Spleen (tissue), 11 donors: Measurements from ENCODE around the gene LRRC8A. TPM values are rescaled to one million over a fixed set of nuclear protein-coding genes. Genes with fewer than 3 reads are reported as not detected.
A peak's percentile ranks its signal among the peaks of the same experiment; 100 is the strongest.
"Not testable (repeated sequence)": the region's sequence is repeated elsewhere in the genome, so short reads cannot be mapped to it uniquely, and the experiment has no call there.

Experiments
- DNase-seq: peaks from one replicate; pipeline ENCODE4 v3.0.0-alpha.2; 2020
- H3K27ac ChIP-seq, 8 donors: fragments of 200-600 bp; sonication (generic) in 7 of 8; 1 replicate in 4 of 8; 2 replicates in 4 of 8; pipeline versions ENCODE4 v1.5.0 to v1.8.0; 2016 to 2021; ENCODE audit warnings: inconsistent platforms in 4 of 8, mild to moderate bottlenecking in 4 of 8, moderate library complexity in 1 of 8
- H3K27me3 ChIP-seq, 7 donors: fragments of 200-600 bp; sonication (generic) in 6 of 7; replicated peaks in 1 of 7; 1 replicate in 4 of 7; 2 replicates in 3 of 7; pipeline versions ENCODE4 v1.5.0 to v1.8.0; 2016 to 2021; ENCODE audit warnings: inconsistent platforms in 3 of 7, mild to moderate bottlenecking in 1 of 7
- H3K36me3 ChIP-seq, 6 donors: fragments of 200-600 bp; sonication (generic) in 5 of 6; 1 replicate in 4 of 6; 2 replicates in 2 of 6; pipeline versions ENCODE4 v1.5.0 to v1.8.0; 2016 to 2021; ENCODE audit warnings: inconsistent platforms in 2 of 6
- H3K4me1 ChIP-seq, 6 donors: fragments of 200-600 bp; sonication (generic) in 5 of 6; 1 replicate in 3 of 6; 2 replicates in 3 of 6; pipeline versions ENCODE4 v1.5.0 to v1.8.0; 2016 to 2021; ENCODE audit warnings: inconsistent platforms in 3 of 6
- H3K4me3 ChIP-seq, 8 donors: fragments of 200-600 bp; sonication (generic) in 7 of 8; 1 replicate in 4 of 8; 2 replicates in 4 of 8; pipeline versions ENCODE4 v1.5.0 to v1.8.0; 2016 to 2021; ENCODE audit warnings: inconsistent platforms in 4 of 8, mild to moderate bottlenecking in 4 of 8, moderate library complexity in 2 of 8
- H3K9me3 ChIP-seq, 8 donors: fragments of 200-600 bp; sonication (generic) in 7 of 8; 1 replicate in 4 of 8; 2 replicates in 4 of 8; pipeline versions ENCODE4 v1.5.0 to v1.8.0; 2016 to 2021; ENCODE audit warnings: inconsistent platforms in 4 of 8
- POLR2A ChIP-seq, 3 donors: fragments of 450-650 bp; IDR thresholded peaks; one replicate each; pipeline ENCODE4 v1.5.1; 2017; ENCODE audit warnings: antibody characterized with exemption in 3 of 3, mild to moderate bottlenecking in 1 of 3
- POLR2AphosphoS5 ChIP-seq, 3 donors: sonication (generic); formaldehyde crosslinking; IDR thresholded peaks; one replicate each; pipeline ENCODE4 v1.5.1; 2017; ENCODE audit warnings: antibody characterized with exemption in 3 of 3
- WGBS, 5 donors: extraction: QIAGEN DNeasy Blood & Tissue Kit in 3 of 5; methylation state at CpG; one replicate each; pipeline versions ENCODE4 v1.1.5 to v1.1.7; 2013 to 2018; 5-methylcytosine and 5-hydroxymethylcytosine counted together
- intact Hi-C: fragments of 100-400 bp; cut with DNase I; formaldehyde crosslinking; loops from one replicate; pipeline ENCODE4 v1.15.0; 2023; ENCODE audit warnings: low total_unique reads
- polyA plus RNA-seq, 3 donors: library from polyadenylated mRNA; stranded (reverse); fragments of 200-250 nt; gene quantifications; one replicate each; pipeline ENCODE4 v1.2.1, GENCODE V29; 2013
- total RNA-seq, 7 donors: library from RNA; depleted of rRNA in 3 of 7; stranded (reverse); fragments of >200 nt in 3 of 7; fragmentation: NEBNext Ultra II Directional in 4 of 7; extraction: Animal tissue kit (Norgen Biotek cat#: 25700) in 4 of 7; gene quantifications; one replicate each; pipeline versions ENCODE4 v1.1.0 to v1.2.1, GENCODE V29; 2016 to 2021
- TF ChIP-seq, protein P1 (sequence below), 11 experiments: fragments of 200-600 bp in 7 of 11; fragments of 450-650 bp in 4 of 11; sonication (generic) in 4 of 11; IDR thresholded peaks in 8 of 11; conservative IDR thresholded peaks in 3 of 11; 1 replicate in 7 of 11; 2 replicates in 4 of 11; pipeline versions ENCODE4 v1.4.0 to v1.8.0; 2016 to 2021; ENCODE audit warnings: antibody characterized with exemption in 11 of 11, inconsistent platforms in 4 of 11, mild to moderate bottlenecking in 1 of 11
- donor health status: healthy with polysubstance abuse.
- donor health status: DM: no; HTN: no; CAD: no; lungs with moderate emphysema.
- donor health status: DM: no; HTN: no; CAD: no.
- donor health status: Bipolar disorder and iron deficiency.
- donor health status: healthy.
- donor health status: DM: no; HTN: no; CAD: no.
- donor health status: DM: yes; HTN: yes; CAD: no.

LRRC8A gene
- total and polyA plus RNA-seq, 10 donors = 3.5 to 59.0 (median 28.4) TPM

- TF ChIP-seq POLR2AphosphoS5 (IDR thresholded peaks at IDR 0.05) = no peak
- TF ChIP-seq, protein P1, sequence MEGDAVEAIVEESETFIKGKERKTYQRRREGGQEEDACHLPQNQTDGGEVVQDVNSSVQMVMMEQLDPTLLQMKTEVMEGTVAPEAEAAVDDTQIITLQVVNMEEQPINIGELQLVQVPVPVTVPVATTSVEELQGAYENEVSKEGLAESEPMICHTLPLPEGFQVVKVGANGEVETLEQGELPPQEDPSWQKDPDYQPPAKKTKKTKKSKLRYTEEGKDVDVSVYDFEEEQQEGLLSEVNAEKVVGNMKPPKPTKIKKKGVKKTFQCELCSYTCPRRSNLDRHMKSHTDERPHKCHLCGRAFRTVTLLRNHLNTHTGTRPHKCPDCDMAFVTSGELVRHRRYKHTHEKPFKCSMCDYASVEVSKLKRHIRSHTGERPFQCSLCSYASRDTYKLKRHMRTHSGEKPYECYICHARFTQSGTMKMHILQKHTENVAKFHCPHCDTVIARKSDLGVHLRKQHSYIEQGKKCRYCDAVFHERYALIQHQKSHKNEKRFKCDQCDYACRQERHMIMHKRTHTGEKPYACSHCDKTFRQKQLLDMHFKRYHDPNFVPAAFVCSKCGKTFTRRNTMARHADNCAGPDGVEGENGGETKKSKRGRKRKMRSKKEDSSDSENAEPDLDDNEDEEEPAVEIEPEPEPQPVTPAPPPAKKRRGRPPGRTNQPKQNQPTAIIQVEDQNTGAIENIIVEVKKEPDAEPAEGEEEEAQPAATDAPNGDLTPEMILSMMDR (IDR thresholded peaks at IDR 0.05 in 8 of 11, conservative IDR thresholded peaks at IDR 0.05 in 3 of 11) = no peak
- no peak for TF ChIP-seq POLR2A (IDR thresholded peaks at IDR 0.05)
- Histone ChIP-seq H3K4me3 (no peak overlapping the region), H3K27ac (no peak overlapping the region), H3K27me3 (no peaks in the 10 kb centered on the region), H3K36me3 (peaks cover 0 to 26% (median 0%) of the 10 kb centered on the region in 6 donors), H3K4me1 (no peaks in the 10 kb centered on the region), H3K9me3 (peaks cover 0 to 14% (median 6%) of the 10 kb centered on the region in 8 donors)
- DNase-seq = peak; percentile 41
- intact Hi-C loops = no loop called here
- WGBS, 5 donors = 86 to 92% (median 87%) methylated on average over 8 to 13 of the region's 13 CpGs
These were observed 36.6 kb upstream of the LRRC8A start for GRCh38 chr9:128845186-128845931.

GRCh38 chr9:128846680-128847030, 35.3 kb upstream of the LRRC8A start:
- no peak for TF ChIP-seq POLR2A (IDR thresholded peaks at IDR 0.05)

GRCh38 chr9:128847803-128848202, 34.1 kb upstream of the LRRC8A start:
- DNase-seq = no peak
- Histone ChIP-seq H3K9me3 (peaks cover 0 to 31% (median 22%) of the 10 kb centered on the region in 8 donors), H3K27ac (no peak overlapping the region), H3K4me3 (no peak overlapping the region), H3K27me3 (no peaks in the 10 kb centered on the region), H3K4me1 (no peaks in the 10 kb centered on the region), H3K36me3 (peaks cover 0 to 13% (median 0%) of the 10 kb centered on the region in 6 donors)
- intact Hi-C loops = no loop called here
- WGBS, 5 donors = 94 to 100% (median 100%) methylated on average over 1 of the region's 1 CpG
- TF ChIP-seq POLR2A (IDR thresholded peaks at IDR 0.05) (no peak), POLR2AphosphoS5 (IDR thresholded peaks at IDR 0.05) (no peak)
- TF ChIP-seq, protein P1 (IDR thresholded peaks at IDR 0.05 in 8 of 11, conservative IDR thresholded peaks at IDR 0.05 in 3 of 11) = no peak

More at GRCh38 chr9:128846680-128847030, 35.3 kb upstream of the LRRC8A start:
- WGBS, 5 donors = 84 to 98% (median 94%) methylated on average over 3 of the region's 3 CpGs
- H3K36me3 ChIP-seq = peaks cover 0 to 24% (median 0%) of the 10 kb centered on the region in 6 donors
- H3K4me1 ChIP-seq = no peaks in the 10 kb centered on the region
- intact Hi-C loops = no loop called here
- peaks cover 0 to 27% (median 19%) of the 10 kb centered on the region in 8 donors for H3K9me3 ChIP-seq
- H3K27ac ChIP-seq = no peak overlapping the region
- no peak overlapping the region for H3K4me3 ChIP-seq
- DNase-seq = no peak
- H3K27me3 ChIP-seq = no peaks in the 10 kb centered on the region

DNA sequence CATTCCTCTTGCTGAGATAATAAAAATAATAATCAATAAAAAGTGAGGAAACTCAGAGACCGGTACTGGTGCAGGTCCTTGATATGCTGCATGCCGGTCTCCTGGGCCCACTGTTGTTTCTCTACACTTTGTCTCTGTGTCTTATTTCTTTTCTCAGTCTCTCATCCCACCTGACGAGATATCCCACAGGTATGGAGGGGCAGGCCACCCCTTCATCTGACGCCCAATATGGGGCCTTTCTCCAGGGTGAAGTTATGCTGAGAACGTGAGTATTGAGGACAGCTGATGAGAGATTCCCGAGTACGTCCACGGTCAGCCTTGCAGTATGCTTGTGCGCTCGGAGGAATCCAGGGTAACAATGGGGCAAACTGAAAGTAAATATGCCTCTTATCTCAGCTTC, 30.9 kb upstream of the LRRC8A start:
- intact Hi-C loops, H3K36me3 ChIP-seq, H3K27me3 ChIP-seq, H3K4me3 ChIP-seq, DNase-seq, H3K4me1 ChIP-seq, H3K27ac ChIP-seq: not testable (repeated sequence)
- peaks cover 0 to 31% (median 22%) of the 10 kb centered on the region in 8 donors for H3K9me3 ChIP-seq
- 87 to 97% (median 93%) methylated on average over 10 of the region's 10 CpGs for WGBS, 5 donors

- H3K4me1 ChIP-seq, H3K36me3 ChIP-seq, H3K27ac ChIP-seq, H3K4me3 ChIP-seq, DNase-seq, H3K27me3 ChIP-seq, intact Hi-C loops: not testable (repeated sequence)
- TF ChIP-seq, protein P1 (IDR thresholded peaks at IDR 0.05 in 8 of 11, conservative IDR thresholded peaks at IDR 0.05 in 3 of 11) = peak in 10 of 11 experiments; percentile 10 to 47 (median 40)
- WGBS, 5 donors = 78 to 86% (median 84%) methylated on average over 10 of the region's 10 CpGs
- peaks cover 0 to 31% (median 22%) of the 10 kb centered on the region in 8 donors for H3K9me3 ChIP-seq
These were observed 29.9 kb upstream of the LRRC8A start for GRCh38 chr9:128851779-128852600.

GRCh38 chr9:128852646-128853045, 29.3 kb upstream of the LRRC8A start:
- H3K36me3 ChIP-seq, intact Hi-C loops, H3K27ac ChIP-seq, H3K4me3 ChIP-seq, DNase-seq, H3K27me3 ChIP-seq, H3K4me1 ChIP-seq: not testable (repeated sequence)
- H3K9me3 ChIP-seq = peaks cover 0 to 27% (median 22%) of the 10 kb centered on the region in 8 donors
- WGBS, 5 donors = 64 to 96% (median 89%) methylated on average over 2 of the region's 2 CpGs

- H3K9me3 ChIP-seq = peaks cover 0 to 26% (median 22%) of the 10 kb centered on the region in 8 donors
- H3K36me3 ChIP-seq, H3K4me1 ChIP-seq, intact Hi-C loops, DNase-seq, H3K27me3 ChIP-seq, H3K4me3 ChIP-seq, H3K27ac ChIP-seq: not testable (repeated sequence)
- WGBS, 5 donors = 93 to 99% (median 97%) methylated on average over 6 of the region's 6 CpGs
These were observed 27.5 kb upstream of the LRRC8A start for GRCh38 chr9:128854454-128854853.
